GM21825 (cell line): ENCODE data around the gene C13orf46.

Experiments used
- ATAC-seq: cut with Tn5 transposase; IDR thresholded peaks from one replicate; pipeline ENCODE4 v1.9.1; 2021; ENCODE audit warnings: mild to moderate bottlenecking, moderate library complexity; ENCODE audit not compliant: unreplicated experiment

C13orf46 gene

GRCh38 chr13:113939944-113940297 is 34.0 kb downstream of the C13orf46 start:
- ATAC-seq = no peak

GRCh38 chr13:113939129-113939943 is 34.5 kb downstream of the C13orf46 start:
- ATAC-seq = no peak

- no peak for ATAC-seq
These were observed 35.2 kb downstream of the C13orf46 start for GRCh38 chr13:113938716-113939115.

GRCh38 chr13:113938246-113938645 is 35.6 kb downstream of the C13orf46 start:
- ATAC-seq = no peak

GRCh38 chr13:113937527-113938180 is 36.2 kb downstream of the C13orf46 start:
- ATAC-seq = no peak

GRCh38 chr13:113937073-113937472 is 36.8 kb downstream of the C13orf46 start:
- ATAC-seq = no peak

GRCh38 chr13:113936166-113936965 is 37.5 kb downstream of the C13orf46 start:
- ATAC-seq = no peak

- no peak for ATAC-seq
These were observed 38.7 kb downstream of the C13orf46 start for GRCh38 chr13:113935001-113935844.

GRCh38 chr13:113934576-113934975 is 39.3 kb downstream of the C13orf46 start:
- ATAC-seq = no peak

- ATAC-seq = no peak
These were observed 40.0 kb downstream of the C13orf46 start for GRCh38 chr13:113933901-113934300.

GRCh38 chr13:113931841-113932459 is 41.9 kb downstream of the C13orf46 start:
- ATAC-seq = no peak

- ATAC-seq = no peak
These were observed 42.9 kb downstream of the C13orf46 start for GRCh38 chr13:113930671-113931637.

- no peak for ATAC-seq
These were observed 44.0 kb downstream of the C13orf46 start for GRCh38 chr13:113929628-113930615.

- ATAC-seq = no peak
These were observed 44.9 kb downstream of the C13orf46 start for GRCh38 chr13:113928685-113929627.

- ATAC-seq = no peak
These were observed 46.0 kb downstream of the C13orf46 start for GRCh38 chr13:113927661-113928581.
